GM21526 (cell line): ENCODE data around the gene NAPB.
"Not testable (repeated sequence)": the region's sequence is repeated elsewhere in the genome, so short reads cannot be mapped to it uniquely, and the experiment has no call there.

Source experiments
- ATAC-seq: cut with Tn5 transposase; IDR thresholded peaks from one replicate; pipeline ENCODE4 v1.9.1; 2021; ENCODE audit warnings: moderate library complexity; ENCODE audit not compliant: unreplicated experiment, low FRiP score

Gene NAPB

GRCh38 chr20:23420943-23421931 lies at the start of gene NAPB:
Gene NAPB, minus strand, starts transcription at chr20:23421488. Its CDS starts 86 bp downstream, at chr20:23421402.
- ATAC-seq: peak; percentile 97

- ATAC-seq: not testable (repeated sequence)
Observed at GRCh38 chr20:23466961-23467360, 45.7 kb upstream of the NAPB start.

- ATAC-seq: no peak
Observed at GRCh38 chr20:23461180-23461579, 39.9 kb upstream of the NAPB start.

- ATAC-seq: no peak
Observed at GRCh38 chr20:23459461-23460150, 38.3 kb upstream of the NAPB start.

- no peak for ATAC-seq
Observed at GRCh38 chr20:23456873-23457272, 35.6 kb upstream of the NAPB start.

- ATAC-seq: no peak
Observed at GRCh38 chr20:23456409-23456808, 35.1 kb upstream of the NAPB start.

GRCh38 chr20:23455639-23456038 lies 34.4 kb upstream of the NAPB start:
- no peak for ATAC-seq

GRCh38 chr20:23454816-23455215 lies 33.5 kb upstream of the NAPB start:
- ATAC-seq: no peak

- no peak for ATAC-seq
Observed at GRCh38 chr20:23453549-23454543, 32.6 kb upstream of the NAPB start.

GRCh38 chr20:23452776-23453175 lies 31.5 kb upstream of the NAPB start, which contains the start of gene CST11:
Gene CST11, minus strand, starts transcription at chr20:23452876. Its CDS starts 65 bp downstream, at chr20:23452811.
- ATAC-seq: no peak

GRCh38 chr20:23451956-23452487 lies 30.7 kb upstream of the NAPB start:
- ATAC-seq: no peak

GRCh38 chr20:23450877-23451276 lies 29.6 kb upstream of the NAPB start:
- ATAC-seq: no peak

- no peak for ATAC-seq
Observed at GRCh38 chr20:23449421-23449820, 28.1 kb upstream of the NAPB start.

GRCh38 chr20:23448167-23448566 lies 26.9 kb upstream of the NAPB start:
- no peak for ATAC-seq

GRCh38 chr20:23446505-23446904 lies 25.2 kb upstream of the NAPB start:
- ATAC-seq: no peak

GRCh38 chr20:23445596-23446217 lies 24.4 kb upstream of the NAPB start:
- no peak for ATAC-seq

- no peak for ATAC-seq
Observed at GRCh38 chr20:23444859-23445258, 23.6 kb upstream of the NAPB start.

GRCh38 chr20:23442436-23442835 lies 21.1 kb upstream of the NAPB start:
- no peak for ATAC-seq

- ATAC-seq: no peak
Observed at GRCh38 chr20:23441850-23442313, 20.6 kb upstream of the NAPB start.
